H1 (cell line): ENCODE results near the gene PDLIM3. TPM values are rescaled to one million over a fixed set of nuclear protein-coding genes. Genes with fewer than 3 reads are reported as not detected.

ENCODE experiments used
- BCL11A ChIP-seq, 2 experiments: IDR thresholded peaks; one replicate each; pipeline ENCODE4 v1.6.1; 2011; ENCODE audit warnings: low read depth in 2 of 2, low read length in 2 of 2, mild to moderate bottlenecking in 2 of 2
- CBX5 ChIP-seq: fragments of 300-800, 300-1000 bp; sonication (generic); IDR thresholded peaks from 2 replicates; pipeline ENCODE4 v1.7.1; 2016; ENCODE audit warnings: antibody characterized with exemption, low read length, low read depth
- CREB1 ChIP-seq: IDR thresholded peaks from 2 replicates; pipeline ENCODE4 v1.6.1; 2012; ENCODE audit warnings: inconsistent platforms
- FOSL1 ChIP-seq: IDR thresholded peaks from 2 replicates; pipeline ENCODE4 v1.6.1; 2011; ENCODE audit warnings: mild to moderate bottlenecking, low read depth, low read length, moderate library complexity; ENCODE audit not compliant: insufficient read depth
- HDAC6 ChIP-seq: IDR thresholded peaks from one replicate; pipeline ENCODE4 v1.7.1; 2012; ENCODE audit warnings: low read depth, mild to moderate bottlenecking, inconsistent platforms, low read length, moderate library complexity
- KDM5A ChIP-seq: fragments of 200-600 bp; IDR thresholded peaks from 2 replicates; pipeline ENCODE4 v1.7.1; 2012; ENCODE audit warnings: mild to moderate bottlenecking, low read length, inconsistent platforms, mixed read lengths
- POU5F1 ChIP-seq: IDR thresholded peaks from 2 replicates; pipeline ENCODE4 v1.6.1; 2011; ENCODE audit warnings: low read depth, mild to moderate bottlenecking, low read length, moderate library complexity
- SAP30 ChIP-seq: fragments of 300-600 bp; sonication (generic); IDR thresholded peaks from 2 replicates; pipeline ENCODE4 v1.7.1; 2012; ENCODE audit warnings: low read length, moderate library complexity, mild to moderate bottlenecking, inconsistent platforms; ENCODE audit not compliant: insufficient read depth, insufficient replicate concordance
- SP2 ChIP-seq: IDR thresholded peaks from 2 replicates; pipeline ENCODE4 v1.6.1; 2012; ENCODE audit warnings: mild to moderate bottlenecking, low read length, inconsistent platforms
- SUZ12 ChIP-seq: fragments of 200-600 bp; sonication (generic); IDR thresholded peaks from 2 replicates; pipeline ENCODE4 v1.6.1; 2012; ENCODE audit warnings: mild to moderate bottlenecking, inconsistent platforms, low read length, moderate library complexity, mixed read lengths
- TEAD4 ChIP-seq: IDR thresholded peaks from 2 replicates; pipeline ENCODE4 v1.6.1; 2012; ENCODE audit warnings: low read depth, low read length, inconsistent platforms, mixed read lengths
- YY1 ChIP-seq: IDR thresholded peaks from 2 replicates; pipeline ENCODE4 v1.6.1; 2011; ENCODE audit warnings: low read depth, mild to moderate bottlenecking, low read length
- polyA plus RNA-seq, 7 experiments: library from polyadenylated mRNA; depleted of rRNA in 3 of 7; stranded (reverse) in 5 of 7; unstranded in 2 of 7; fragments of >200 nt in 5 of 7; fragments of 200-250 nt in 2 of 7; gene quantifications; 1 replicate in 5 of 7; 2 replicates in 1 of 7; 4 replicates in 1 of 7; pipeline versions ENCODE4 v1.2.1 to v1.2.3, GENCODE V29; 2011 to 2013; ENCODE audit warnings: missing spikeins in 2 of 7, mixed read lengths in 2 of 7
- total RNA-seq: library from RNA; stranded (reverse); fragmentation: NEBNext Ultra II Directional; extraction: Animal tissue kit (Norgen Biotek cat#: 25700); gene quantifications from 2 replicates; pipeline ENCODE4 v1.2.1, GENCODE V29; 2021
- TF ChIP-seq, protein P1 (sequence below): IDR thresholded peaks from 2 replicates; pipeline ENCODE4 v1.6.1; 2012; ENCODE audit warnings: inconsistent platforms

The PDLIM3 gene
- total and polyA plus RNA-seq, 2 of the 8 experiments (the other 6 are each of a cell fraction or from before 2014, with no cell fraction given): 7.6 to 8.1 TPM

- TF ChIP-seq SUZ12 (no peak), CBX5 (no peak), CREB1 (no peak), TEAD4 (no peak), BCL11A (IDR thresholded peaks at IDR 0.05; ENCODE audit: low read depth in 2 of 2, low read length in 2 of 2) (no peak), HDAC6 (no peak), YY1 (no peak), FOSL1 (no peak), POU5F1 (no peak), SAP30 (no peak), SP2 (no peak), KDM5A (no peak)
- TF ChIP-seq, protein P1, sequence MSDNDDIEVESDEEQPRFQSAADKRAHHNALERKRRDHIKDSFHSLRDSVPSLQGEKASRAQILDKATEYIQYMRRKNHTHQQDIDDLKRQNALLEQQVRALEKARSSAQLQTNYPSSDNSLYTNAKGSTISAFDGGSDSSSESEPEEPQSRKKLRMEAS: no peak
Observed at GRCh38 chr4:185468999-185469398, 66.3 kb downstream of the PDLIM3 start (continued).
